ENCODE measurements around the gene VARS1. TPM values are rescaled to one million over a fixed set of nuclear protein-coding genes. Genes with fewer than 3 reads are reported as not detected.
A peak's percentile ranks its signal among the peaks of the same experiment; 100 is the strongest.
"Not testable (repeated sequence)": the region's sequence is repeated elsewhere in the genome, so short reads cannot be mapped to it uniquely, and the experiment has no call there.

VARS1 gene
- total RNA-seq, 1 donor from 2014 or later = 53.0 TPM

- H3K27me3 Mint-ChIP-seq (ENCODE audit: unreplicated experiment) = peaks cover 6% of the 10 kb centered on the region
- TF ChIP-seq CTCF (IDR thresholded peaks at IDR 0.05; ENCODE audit: unreplicated experiment) = no peak
- H3K36me3 Mint-ChIP-seq (ENCODE audit: low read depth, unreplicated experiment) = peaks cover 4% of the 10 kb centered on the region
- H3K4me3 Mint-ChIP-seq (ENCODE audit: unreplicated experiment) = no peak overlapping the region
- H3K9me3 Mint-ChIP-seq (ENCODE audit: unreplicated experiment) = no peaks in the 10 kb centered on the region
- H3K27ac Mint-ChIP-seq (ENCODE audit: unreplicated experiment) = no peak overlapping the region
- H3K4me1 Mint-ChIP-seq (ENCODE audit: unreplicated experiment) = peaks cover 8% of the 10 kb centered on the region
- no peak for DNase-seq (ENCODE audit: low spot score)
Observed at GRCh38 chr6:31799781-31800180, 4.2 kb upstream of the VARS1 start.

DNA sequence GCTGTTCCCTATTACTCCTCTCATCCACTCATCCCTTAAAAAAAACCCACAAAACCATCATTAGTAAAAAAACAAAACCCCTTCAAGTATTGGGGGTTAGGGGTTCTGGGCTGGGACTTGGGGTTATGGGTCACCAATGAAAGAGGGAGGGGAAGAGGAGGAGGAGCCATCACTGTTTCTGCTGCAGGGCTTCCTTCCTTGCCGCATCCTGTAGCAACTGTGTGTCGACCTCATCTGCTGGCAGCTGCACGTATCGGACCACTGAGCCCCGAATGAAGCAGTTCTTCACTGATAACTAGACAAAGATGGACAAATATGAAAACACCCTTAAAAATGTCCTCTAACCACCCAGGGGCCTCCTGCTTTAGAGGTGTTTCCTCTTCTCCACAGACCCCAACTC lies 2.0 kb upstream of the VARS1 start:
- no peak for TF ChIP-seq CTCF (IDR thresholded peaks at IDR 0.05; ENCODE audit: unreplicated experiment)
- Mint-ChIP-seq H3K4me3 (ENCODE audit: unreplicated experiment) (no peak overlapping the region), H3K36me3 (ENCODE audit: low read depth, unreplicated experiment) (peaks cover 4% of the 10 kb centered on the region), H3K27me3 (ENCODE audit: unreplicated experiment) (peaks cover 6% of the 10 kb centered on the region), H3K9me3 (ENCODE audit: unreplicated experiment) (no peaks in the 10 kb centered on the region), H3K4me1 (ENCODE audit: unreplicated experiment) (peaks cover 14% of the 10 kb centered on the region), H3K27ac (ENCODE audit: unreplicated experiment) (no peak overlapping the region)
- no peak for DNase-seq (ENCODE audit: low spot score)

- no peaks in the 10 kb centered on the region for H3K9me3 Mint-ChIP-seq (ENCODE audit: unreplicated experiment)
- no peak for DNase-seq (ENCODE audit: low spot score)
- peaks cover 14% of the 10 kb centered on the region for H3K4me1 Mint-ChIP-seq (ENCODE audit: unreplicated experiment)
- peak overlapping the region; percentile 75 for H3K4me3 Mint-ChIP-seq (ENCODE audit: unreplicated experiment)
- peaks cover 4% of the 10 kb centered on the region for H3K36me3 Mint-ChIP-seq (ENCODE audit: low read depth, unreplicated experiment)
- H3K27ac Mint-ChIP-seq (ENCODE audit: unreplicated experiment) = no peak overlapping the region
- no peak for TF ChIP-seq CTCF (IDR thresholded peaks at IDR 0.05; ENCODE audit: unreplicated experiment)
- peaks cover 6% of the 10 kb centered on the region for H3K27me3 Mint-ChIP-seq (ENCODE audit: unreplicated experiment)
Observed at GRCh38 chr6:31796993-31797385, 1.4 kb upstream of the VARS1 start.

DNA sequence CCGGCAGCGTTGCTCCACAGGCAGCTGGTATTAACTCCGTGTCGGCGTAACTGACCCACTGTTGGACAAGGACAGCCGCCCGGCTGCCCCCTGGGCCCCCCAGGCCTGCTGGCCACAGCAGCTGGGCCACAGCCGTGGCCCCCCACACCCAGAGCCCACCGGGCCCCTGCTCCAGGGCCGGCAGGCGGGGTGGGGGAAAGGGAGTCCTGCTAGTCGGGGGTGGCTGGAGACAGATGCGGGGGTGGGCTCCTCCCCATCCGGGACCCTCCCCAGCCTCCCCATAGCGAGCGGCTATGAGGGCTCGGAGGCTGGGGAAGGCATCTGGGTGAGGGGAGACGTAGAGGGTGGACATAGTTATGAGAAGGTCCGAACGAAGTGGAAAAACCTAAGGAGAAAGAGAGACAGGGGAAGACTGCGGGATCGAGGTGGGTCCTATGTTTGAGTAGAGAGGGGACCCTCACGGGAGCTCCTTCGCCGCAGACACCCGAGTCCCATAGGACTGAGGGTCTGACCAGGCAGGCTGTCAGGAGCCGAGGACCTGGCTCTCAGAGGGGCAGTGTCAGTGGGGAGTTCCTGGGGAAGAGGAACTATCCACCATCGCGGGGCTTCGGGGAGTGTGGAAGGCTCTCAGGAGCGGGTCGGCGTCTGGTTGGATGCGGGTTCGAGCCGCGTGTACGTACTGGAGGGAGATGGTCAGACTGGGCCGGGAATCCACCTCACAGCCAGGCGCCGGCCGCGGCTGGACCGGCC lies 511 bp downstream of the VARS1 start:
- H3K27ac Mint-ChIP-seq (ENCODE audit: unreplicated experiment) = peak overlapping the region; percentile 97
- H3K27me3 Mint-ChIP-seq (ENCODE audit: unreplicated experiment) = peaks cover 8% of the 10 kb centered on the region
- TF ChIP-seq CTCF (IDR thresholded peaks at IDR 0.05; ENCODE audit: unreplicated experiment) = no peak
- peaks cover 12% of the 10 kb centered on the region for H3K36me3 Mint-ChIP-seq (ENCODE audit: low read depth, unreplicated experiment)
- no peaks in the 10 kb centered on the region for H3K9me3 Mint-ChIP-seq (ENCODE audit: unreplicated experiment)
- H3K4me3 Mint-ChIP-seq (ENCODE audit: unreplicated experiment) = peak overlapping the region; percentile 98
- peaks cover 19% of the 10 kb centered on the region for H3K4me1 Mint-ChIP-seq (ENCODE audit: unreplicated experiment)
- DNase-seq (ENCODE audit: low spot score) = no peak

GRCh38 chr6:31794294-31794865 lies 1.2 kb downstream of the VARS1 start:
- Mint-ChIP-seq H3K4me1 (ENCODE audit: unreplicated experiment) (peaks cover 19% of the 10 kb centered on the region), H3K27me3 (ENCODE audit: unreplicated experiment) (peaks cover 8% of the 10 kb centered on the region), H3K27ac (ENCODE audit: unreplicated experiment) (peak overlapping the region; percentile 20), H3K9me3 (ENCODE audit: unreplicated experiment) (no peaks in the 10 kb centered on the region), H3K36me3 (ENCODE audit: low read depth, unreplicated experiment) (peaks cover 12% of the 10 kb centered on the region), H3K4me3 (ENCODE audit: unreplicated experiment) (peak overlapping the region; percentile 83)
- no peak for TF ChIP-seq CTCF (IDR thresholded peaks at IDR 0.05; ENCODE audit: unreplicated experiment)
- no peak for DNase-seq (ENCODE audit: low spot score)

DNA sequence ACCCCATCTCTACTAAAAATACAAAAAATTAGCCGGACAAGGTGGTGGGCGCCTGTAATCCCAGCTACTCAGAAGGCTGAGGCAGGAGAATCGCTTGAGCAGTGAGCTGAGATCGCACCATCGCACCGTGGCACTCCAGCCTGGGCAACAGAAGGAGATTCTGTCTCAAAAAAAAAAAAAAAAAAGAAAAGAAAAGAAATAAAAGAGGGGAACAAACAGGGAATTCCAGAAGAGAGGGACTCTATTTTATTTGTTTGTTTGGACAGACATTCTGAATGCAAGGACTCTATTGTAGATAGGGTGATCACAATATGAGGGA lies 1.7 kb downstream of the VARS1 start:
- peaks cover 19% of the 10 kb centered on the region for H3K4me1 Mint-ChIP-seq (ENCODE audit: unreplicated experiment)
- H3K4me3 Mint-ChIP-seq (ENCODE audit: unreplicated experiment) = peak overlapping the region; percentile 83
- H3K27ac Mint-ChIP-seq (ENCODE audit: unreplicated experiment); DNase-seq (ENCODE audit: low spot score); H3K9me3 Mint-ChIP-seq (ENCODE audit: unreplicated experiment); H3K27me3 Mint-ChIP-seq (ENCODE audit: unreplicated experiment): not testable (repeated sequence)
- peaks cover 12% of the 10 kb centered on the region for H3K36me3 Mint-ChIP-seq (ENCODE audit: low read depth, unreplicated experiment)
